HAP-1 (cell line): ENCODE data around the gene UFC1.
A peak's percentile ranks its signal among the peaks of the same experiment; 100 is the strongest.

Experiments
- DNase-seq, 2 experiments: peaks; one replicate each; pipeline ENCODE4 v3.0.0-alpha.2; 2016 to 2020; ENCODE audit warnings: low spot score in 2 of 2
- H3K27me3 ChIP-seq: fragments of 250-450 bp; sonication (Bioruptor Pico); 2 replicates; pipeline ENCODE4 v1.5.1; 2020; ENCODE audit warnings: low read depth, mild to moderate bottlenecking, moderate library complexity
- H3K36me3 ChIP-seq: fragments of 250-450 bp; sonication (Bioruptor Pico); replicated peaks from 2 replicates; pipeline ENCODE4 v1.5.1; 2020; ENCODE audit warnings: mild to moderate bottlenecking
- H3K4me1 ChIP-seq: fragments of 250-450 bp; sonication (Bioruptor Pico); 2 replicates; pipeline ENCODE4 v1.5.1; 2020; ENCODE audit warnings: mild to moderate bottlenecking
- H3K4me3 ChIP-seq: fragments of 250-450 bp; sonication (Bioruptor Pico); 2 replicates; pipeline ENCODE4 v1.5.1; 2020; ENCODE audit warnings: mild to moderate bottlenecking, moderate library complexity
- H3K9me3 ChIP-seq: fragments of 250-450 bp; sonication (Bioruptor Pico); 2 replicates; pipeline ENCODE4 v1.5.1; 2020; ENCODE audit warnings: mild to moderate bottlenecking, moderate library complexity
- in situ Hi-C: fragments of 300-500 bp; cut with MboI; formaldehyde crosslinking; loops from 3 replicates; pipeline ENCODE4 v1.14.3; 2020; ENCODE audit warnings: low sequenced_read_pairs, inconsistent platforms, mixed read lengths

The UFC1 gene

GRCh38 chr1:161171191-161171590 is 17.4 kb downstream of the UFC1 start:
- H3K4me3 ChIP-seq, result no peak overlapping the region
- in situ Hi-C loops, result no loop called here
- H3K9me3 ChIP-seq, result no peaks in the 10 kb centered on the region
- no peaks in the 10 kb centered on the region for H3K27me3 ChIP-seq
- H3K36me3 ChIP-seq, result peaks cover 54% of the 10 kb centered on the region
- no peak for DNase-seq
- H3K4me1 ChIP-seq, result peaks cover 4% of the 10 kb centered on the region; the same call in 1 of the 2 replicates

GRCh38 chr1:161171696-161172095 is 17.9 kb downstream of the UFC1 start:
- H3K9me3 ChIP-seq, result no peaks in the 10 kb centered on the region
- H3K36me3 ChIP-seq, result peaks cover 54% of the 10 kb centered on the region
- peaks cover 9% of the 10 kb centered on the region for H3K4me1 ChIP-seq
- in situ Hi-C loops, result no loop called here
- no peak overlapping the region for H3K4me3 ChIP-seq
- DNase-seq, result no peak
- H3K27me3 ChIP-seq, result no peaks in the 10 kb centered on the region

GRCh38 chr1:161172349-161172748 is 18.6 kb downstream of the UFC1 start:
- H3K4me1 ChIP-seq, result peaks cover 5% of the 10 kb centered on the region
- no peaks in the 10 kb centered on the region for H3K27me3 ChIP-seq
- no peaks in the 10 kb centered on the region for H3K9me3 ChIP-seq
- DNase-seq, result no peak
- peaks cover 54% of the 10 kb centered on the region for H3K36me3 ChIP-seq
- no peak overlapping the region for H3K4me3 ChIP-seq
- in situ Hi-C loops, result no loop called here

- H3K4me1 ChIP-seq, result peaks cover 11% of the 10 kb centered on the region
- H3K36me3 ChIP-seq, result peaks cover 52% of the 10 kb centered on the region
- no peaks in the 10 kb centered on the region for H3K9me3 ChIP-seq
- no peak for DNase-seq
- no peak overlapping the region for H3K4me3 ChIP-seq
- in situ Hi-C loops, result no loop called here
- H3K27me3 ChIP-seq, result no peaks in the 10 kb centered on the region
Observed at GRCh38 chr1:161172776-161173376, 19.1 kb downstream of the UFC1 start.

GRCh38 chr1:161173711-161174110 is 19.9 kb downstream of the UFC1 start:
- no peaks in the 10 kb centered on the region for H3K9me3 ChIP-seq
- peaks cover 14% of the 10 kb centered on the region for H3K4me1 ChIP-seq
- H3K4me3 ChIP-seq, result no peak overlapping the region
- no peaks in the 10 kb centered on the region for H3K27me3 ChIP-seq
- no peak for DNase-seq
- in situ Hi-C loops, result no loop called here
- peaks cover 50% of the 10 kb centered on the region for H3K36me3 ChIP-seq

- Histone ChIP-seq H3K4me3 (no peak overlapping the region), H3K4me1 (peaks cover 14% of the 10 kb centered on the region), H3K27me3 (no peaks in the 10 kb centered on the region), H3K36me3 (peaks cover 39% of the 10 kb centered on the region), H3K9me3 (no peaks in the 10 kb centered on the region)
- DNase-seq, result no peak
- in situ Hi-C loops, result loop anchor here (25.0 kb wide), 1 partner anchor 562 kb away; the partner anchor contains the start of gene DUSP12
Observed at GRCh38 chr1:161174911-161175310, 21.1 kb downstream of the UFC1 start.

GRCh38 chr1:161175771-161176453 is 22.1 kb downstream of the UFC1 start:
- Histone ChIP-seq H3K4me3 (peak overlapping the region; percentile 76; the same call in 1 of the 2 replicates), H3K27me3 (no peaks in the 10 kb centered on the region), H3K36me3 (peaks cover 32% of the 10 kb centered on the region), H3K9me3 (no peaks in the 10 kb centered on the region), H3K4me1 (peaks cover 14% of the 10 kb centered on the region)
- no peak for DNase-seq
- in situ Hi-C loops, result loop anchor here (25.0 kb wide), 1 partner anchor 561 kb away; the partner anchor contains the start of gene DUSP12

GRCh38 chr1:161176468-161177111 is 22.8 kb downstream of the UFC1 start:
- Histone ChIP-seq H3K4me1 (peaks cover 14% of the 10 kb centered on the region), H3K27me3 (no peaks in the 10 kb centered on the region), H3K4me3 (peak overlapping the region; percentile 76), H3K36me3 (peaks cover 26% of the 10 kb centered on the region), H3K9me3 (no peaks in the 10 kb centered on the region)
- no peak for DNase-seq
- in situ Hi-C loops, result loop anchor here (25.0 kb wide), 1 partner anchor 561 kb away; the partner anchor contains the start of gene DUSP12

GRCh38 chr1:161177112-161177935 is 23.5 kb downstream of the UFC1 start, which contains the start of gene B4GALT3:
Gene B4GALT3, minus strand, starts transcription at chr1:161177507. Its CDS starts 1,447 bp downstream, at chr1:161176060.
- peak within 1 kb of the TSS; percentile 76 for H3K4me3 ChIP-seq
- peaks cover 14% of the 10 kb centered on the region for H3K4me1 ChIP-seq
- DNase-seq, result peak; percentile 56 to 95
- H3K36me3 ChIP-seq, result peaks cover 20% of the 10 kb centered on the region
- no peaks in the 10 kb centered on the region for H3K9me3 ChIP-seq
- in situ Hi-C loops, result loop anchor here (25.0 kb wide), 1 partner anchor 560 kb away; the partner anchor contains the start of gene DUSP12
- H3K27me3 ChIP-seq, result no peaks in the 10 kb centered on the region

- Histone ChIP-seq H3K9me3 (no peaks in the 10 kb centered on the region), H3K4me1 (peaks cover 14% of the 10 kb centered on the region), H3K27me3 (no peaks in the 10 kb centered on the region), H3K4me3 (no peak overlapping the region; the same call in 1 of the 2 replicates), H3K36me3 (peaks cover 17% of the 10 kb centered on the region)
- DNase-seq, result no peak
- in situ Hi-C loops, result loop anchor here (25.0 kb wide), 1 partner anchor 559 kb away; the partner anchor contains the start of gene DUSP12
Observed at GRCh38 chr1:161177936-161178244, 24.1 kb downstream of the UFC1 start.

- H3K4me1 ChIP-seq, result peaks cover 14% of the 10 kb centered on the region
- in situ Hi-C loops, result loop anchor here (25.0 kb wide), 1 partner anchor 558 kb away; the partner anchor contains the start of gene DUSP12
- H3K27me3 ChIP-seq, result 0 out of 2 replicates have a peak, but pooled peaks cover 3% of the 10 kb centered on the region
- H3K9me3 ChIP-seq, result no peaks in the 10 kb centered on the region
- no peak overlapping the region for H3K4me3 ChIP-seq
- peaks cover 2% of the 10 kb centered on the region; the same call in 1 of the 2 replicates for H3K36me3 ChIP-seq
- DNase-seq, result no peak
Observed at GRCh38 chr1:161179698-161180097, 25.9 kb downstream of the UFC1 start.

- no peak for DNase-seq
- Histone ChIP-seq H3K9me3 (no peaks in the 10 kb centered on the region), H3K27me3 (0 out of 2 replicates have a peak, but pooled peaks cover 3% of the 10 kb centered on the region), H3K4me3 (no peak overlapping the region), H3K36me3 (no peaks in the 10 kb centered on the region), H3K4me1 (peaks cover 14% of the 10 kb centered on the region)
- in situ Hi-C loops, result loop anchor here (25.0 kb wide), 1 partner anchor 557 kb away; the partner anchor contains the start of gene DUSP12
Observed at GRCh38 chr1:161180639-161181038, 26.9 kb downstream of the UFC1 start.

GRCh38 chr1:161182214-161182613 is 28.4 kb downstream of the UFC1 start:
- no peaks in the 10 kb centered on the region for H3K36me3 ChIP-seq
- H3K4me1 ChIP-seq, result peaks cover 8% of the 10 kb centered on the region
- DNase-seq, result no peak
- in situ Hi-C loops, result loop anchor here (25.0 kb wide), 1 partner anchor 555 kb away; the partner anchor contains the start of gene DUSP12
- 0 out of 2 replicates have a peak, but pooled peaks cover 3% of the 10 kb centered on the region for H3K27me3 ChIP-seq
- no peak overlapping the region for H3K4me3 ChIP-seq
- H3K9me3 ChIP-seq, result no peaks in the 10 kb centered on the region
